B cell (primary cell): ENCODE measurements around the gene PRUNE2. TPM values are rescaled to one million over a fixed set of nuclear protein-coding genes. Genes with fewer than 3 reads are reported as not detected.
A peak's percentile ranks its signal among the peaks of the same experiment; 100 is the strongest.

ENCODE experiments used
- ATAC-seq: fragments of 200-7000 bp; cut with Tn5 transposase; one replicate; pipeline ENCODE4 v1.10.0; 2021; ENCODE audit warnings: low read depth, mild to moderate bottlenecking, moderate number of reproducible peaks, moderate library complexity
- CTCF ChIA-PET: fragments of 350-600 bp; sonication (Branson Sonifier 250); formaldehyde crosslinking; loops from one replicate; lab custom pipeline; 2021; ENCODE audit warnings: antibody characterized with exemption, inconsistent platforms; lab: Charles Lee
- POLR2A ChIA-PET: fragments of 350-600 bp; sonication (Branson Sonifier 250); formaldehyde crosslinking; loops from one replicate; lab custom pipeline; 2021; ENCODE audit warnings: antibody characterized with exemption; lab: Charles Lee
- DNase-seq: peaks from one replicate; pipeline ENCODE4 v3.0.0; 2013
- H2AFZ ChIP-seq: 2 replicates; pipeline ENCODE4 v1.6.1; 2012; ENCODE audit warnings: mild to moderate bottlenecking, low read depth, low read length; ENCODE audit not compliant: insufficient read depth, poor library complexity, severe bottlenecking
- H3K27ac ChIP-seq, 2 donors: 1 replicate in 1 of 2; 2 replicates in 1 of 2; pipeline ENCODE4 v1.5.1; 2012 to 2013; ENCODE audit warnings: low read length in 2 of 2, mild to moderate bottlenecking in 2 of 2, moderate library complexity in 1 of 2
- H3K27me3 ChIP-seq, 4 experiments: fragments of 200-600 bp in 1 of 4; sonication (generic) in 1 of 4; replicated peaks in 1 of 4; 1 replicate in 2 of 4; 2 replicates in 2 of 4; pipeline versions ENCODE4 v1.6.1 to v1.7.0; 2013 to 2016; ENCODE audit warnings: low read length in 3 of 4, mild to moderate bottlenecking in 2 of 4, mixed read lengths in 1 of 4, moderate library complexity in 1 of 4; ENCODE audit not compliant: insufficient read depth in 4 of 4, control insufficient read depth in 3 of 4; ENCODE audit errors: control extremely low read depth in 1 of 4
- H3K36me3 ChIP-seq, 2 experiments: replicated peaks in 1 of 2; 1 replicate in 1 of 2; 2 replicates in 1 of 2; pipeline versions ENCODE4 v1.6.1 to v1.7.1; 2013; ENCODE audit warnings: low read length in 1 of 2; ENCODE audit not compliant: insufficient read depth in 2 of 2, control insufficient read depth in 1 of 2; ENCODE audit errors: control extremely low read depth in 1 of 2, extremely low read depth in 1 of 2
- H3K4me1 ChIP-seq, 2 donors: fragments of 200-600 bp in 1 of 2; sonication (generic) in 1 of 2; 1 replicate in 1 of 2; 2 replicates in 1 of 2; pipeline versions ENCODE4 v1.5.1 to v1.6.1; 2013 to 2017; ENCODE audit warnings: low read length in 2 of 2; ENCODE audit not compliant: control insufficient read depth in 2 of 2, insufficient read depth in 2 of 2
- H3K4me2 ChIP-seq: replicated peaks from 2 replicates; pipeline ENCODE3; 2012; ENCODE audit warnings: mild to moderate bottlenecking, low read depth, low read length; ENCODE audit not compliant: poor library complexity, severe bottlenecking
- H3K4me3 ChIP-seq, 5 experiments: fragments of 200-600 bp in 1 of 5; sonication (generic) in 1 of 5; 1 replicate in 3 of 5; 2 replicates in 2 of 5; pipeline versions ENCODE4 v1.5.1 to v1.7.0; 2011 to 2016; ENCODE audit warnings: low read length in 4 of 5, mild to moderate bottlenecking in 4 of 5, low read depth in 2 of 5, control low read depth in 1 of 5, moderate library complexity in 1 of 5; ENCODE audit not compliant: insufficient read depth in 1 of 5; ENCODE audit errors: control extremely low read depth in 1 of 5, extremely low read depth in 1 of 5
- H3K79me2 ChIP-seq: fragments of 200-600 bp; sonication (generic); one replicate; pipeline ENCODE4 v1.6.0; 2016; ENCODE audit warnings: low read length; ENCODE audit not compliant: control insufficient read depth, insufficient read depth
- H3K9ac ChIP-seq: fragments of 200-600 bp; sonication (generic); 2 replicates; pipeline ENCODE4 v1.6.1; 2017; ENCODE audit warnings: mild to moderate bottlenecking, low read length, moderate library complexity
- H3K9me3 ChIP-seq, 3 donors: one replicate each; pipeline versions ENCODE4 v1.6.1 to v1.7.1; 2013; ENCODE audit warnings: low read length in 2 of 3; ENCODE audit not compliant: control insufficient read depth in 2 of 3, insufficient read depth in 1 of 3; ENCODE audit errors: control extremely low read depth in 1 of 3
- H4K20me1 ChIP-seq: 2 replicates; pipeline ENCODE4 v1.6.0; 2012; ENCODE audit warnings: mild to moderate bottlenecking, low read length; ENCODE audit not compliant: insufficient read depth, control insufficient read depth, poor library complexity, severe bottlenecking
- H3K27ac Mint-ChIP-seq: one replicate; pipeline ENCODE4 v1.8.0; 2021; ENCODE audit warnings: mixed read lengths
- H3K27me3 Mint-ChIP-seq: one replicate; pipeline ENCODE4 v1.8.0; 2021; ENCODE audit warnings: mixed read lengths
- H3K4me1 Mint-ChIP-seq: one replicate; pipeline ENCODE4 v1.8.0; 2021; ENCODE audit warnings: mixed read lengths
- H3K4me3 Mint-ChIP-seq: one replicate; pipeline ENCODE4 v1.8.0; 2021; ENCODE audit warnings: mixed read lengths
- H3K9me3 Mint-ChIP-seq: one replicate; pipeline ENCODE4 v1.8.0; 2022; ENCODE audit warnings: mixed read lengths; ENCODE audit not compliant: insufficient read depth
- CTCF ChIP-seq: fragments of 200-600 bp; IDR thresholded peaks from one replicate; pipeline ENCODE4 v1.8.0; 2022; ENCODE audit warnings: antibody characterized with exemption, mild to moderate bottlenecking
- EZH2 ChIP-seq: IDR thresholded peaks from 2 replicates; pipeline ENCODE4 v1.6.1; 2012; ENCODE audit warnings: borderline replicate concordance, low read depth, mild to moderate bottlenecking, moderate library complexity, low read length; ENCODE audit not compliant: insufficient read depth, poor library complexity, severe bottlenecking
- WGBS: methylation state at CpG from one replicate; pipeline ENCODE4 v1.1.5; 2013; ENCODE audit warnings: missing lambda C conversion rate; ENCODE audit not compliant: insufficient coverage; 5-methylcytosine and 5-hydroxymethylcytosine counted together
- intact Hi-C: fragments of 100-400 bp; cut with micrococcal nuclease; formaldehyde crosslinking; loops from one replicate; pipeline ENCODE4 v1.10.0; 2022
- polyA plus RNA-seq: library from polyadenylated mRNA; depleted of rRNA; stranded (reverse); fragments of >200 nt; gene quantifications from 2 replicates; pipeline ENCODE4 v1.2.3, GENCODE V29; 2012
- total RNA-seq, 2 donors: library from RNA; stranded (reverse); fragments of 120-200 nt in 1 of 2; gene quantifications; 1 replicate in 1 of 2; 2 replicates in 1 of 2; pipeline versions ENCODE4 v1.2.3 to v1.2.4, GENCODE V29; 2013 to 2022

Gene PRUNE2
- total and polyA plus RNA-seq, 2 donors (not counting 1 experiment from before 2014, with no cell fraction given): 0.12 TPM; not detected in 1

- CTCF ChIA-PET: interaction anchor here (4.2 kb wide), 1 partner anchor 12 kb away, joined by 23 read pairs; no protein-coding TSS in a partner anchor
- H3K9ac ChIP-seq: peak overlapping the region; percentile 16
- no peak overlapping the region for H3K27ac Mint-ChIP-seq
Observed at GRCh38 chr9:76691517-76692313, 214.2 kb downstream of the PRUNE2 start.

More at GRCh38 chr9:76691517-76692313, 214.2 kb downstream of the PRUNE2 start:
- TF ChIP-seq CTCF: no peak
- TF ChIP-seq EZH2: no peak
- Histone ChIP-seq H2AFZ (peak overlapping the region; percentile 70), H3K9me3 (no peaks in the 10 kb centered on the region), H3K4me1 (peaks cover 3 to 6% of the 10 kb centered on the region in 2 donors), H3K4me2 (peak overlapping the region; percentile 50), H3K79me2 (no peaks in the 10 kb centered on the region), H3K27ac (no peak overlapping the region), H4K20me1 (no peaks in the 10 kb centered on the region), H3K27me3 (peaks cover 0 to 28% (median 9%) of the 10 kb centered on the region in 4 experiments), H3K36me3 (no peaks in the 10 kb centered on the region), H3K4me3 (peak overlapping the region in 4 of 5 experiments; percentile 10 to 32 (median 20))
- H3K9me3 Mint-ChIP-seq: no peaks in the 10 kb centered on the region
- intact Hi-C loops: no loop called here
- H3K4me1 Mint-ChIP-seq: peaks cover 12% of the 10 kb centered on the region
- ATAC-seq: no peak
- H3K4me3 Mint-ChIP-seq: peak overlapping the region; percentile 73
- WGBS: 20% methylated on average over 3 of the region's 13 CpGs
- DNase-seq: no peak
- POLR2A ChIA-PET: no interaction called here
- peaks cover 38% of the 10 kb centered on the region for H3K27me3 Mint-ChIP-seq
